K562 (cell line): ENCODE data around the gene PNPLA7. TPM values are rescaled to one million over a fixed set of nuclear protein-coding genes. Genes with fewer than 3 reads are reported as not detected.

ENCODE experiments used
- CBFA2T3 ChIP-seq: fragments of 450-650 bp; IDR thresholded peaks from 2 replicates; pipeline ENCODE4 v1.6.1; 2017
- CTBP1 ChIP-seq: fragments of 450-650 bp; IDR thresholded peaks from 2 replicates; pipeline ENCODE4 v1.6.1; 2016; ENCODE audit warnings: borderline replicate concordance
- EP300 ChIP-seq: IDR thresholded peaks from 2 replicates; pipeline ENCODE4 v1.6.1; 2012; ENCODE audit warnings: low read length, improper control_type of control experiment
- GABPB2 ChIP-seq: fragments of 250-450 bp; sonication (Bioruptor Pico); conservative IDR thresholded peaks from 2 replicates; pipeline ENCODE4 v1.5.1; 2021; ENCODE audit warnings: mild to moderate bottlenecking
- HBP1 ChIP-seq: fragments of 450-650 bp; formaldehyde crosslinking; IDR thresholded peaks from 2 replicates; pipeline ENCODE4 v1.4.0; 2022; ENCODE audit warnings: missing genetic modification characterization
- NFYB ChIP-seq: IDR thresholded peaks from 2 replicates; pipeline ENCODE4 v1.6.1; 2011; ENCODE audit warnings: mild to moderate bottlenecking, moderate library complexity; ENCODE audit not compliant: insufficient read length; ENCODE audit errors: extremely low read depth
- NUFIP1 ChIP-seq: fragments of 450-650 bp; IDR thresholded peaks from 2 replicates; pipeline ENCODE4 v1.6.1; 2018; ENCODE audit not compliant: partially characterized antibody
- POLR2AphosphoS2 ChIP-seq: IDR thresholded peaks from 2 replicates; pipeline ENCODE4 v1.6.1; 2012; ENCODE audit warnings: low read length, improper control_type of control experiment
- SOX6 ChIP-seq: fragments of 450-650 bp; IDR thresholded peaks from 2 replicates; pipeline ENCODE4 v1.6.1; 2014; ENCODE audit warnings: mild to moderate bottlenecking
- TAF1 ChIP-seq: IDR thresholded peaks from 2 replicates; pipeline ENCODE4 v1.6.1; 2011; ENCODE audit warnings: mild to moderate bottlenecking, low read length, moderate library complexity; ENCODE audit not compliant: insufficient read depth, control insufficient read depth, severe bottlenecking; ENCODE audit errors: extremely low read depth
- TAF7 ChIP-seq: fragments of 450-650 bp; IDR thresholded peaks from 2 replicates; pipeline ENCODE4 v1.6.1; 2016; ENCODE audit warnings: missing genetic modification characterization, missing compliant biosample characterization
- TSHZ1 ChIP-seq: fragments of 250-450 bp; sonication (Bioruptor Pico); IDR thresholded peaks from 2 replicates; pipeline ENCODE4 v1.4.0; 2020; ENCODE audit warnings: mild to moderate bottlenecking, moderate library complexity
- ZBED1 ChIP-seq: IDR thresholded peaks from 2 replicates; pipeline ENCODE4 v1.6.1; 2014
- ZBTB8A ChIP-seq: fragments of 450-650 bp; IDR thresholded peaks from 2 replicates; pipeline ENCODE4 v1.6.1; 2018; ENCODE audit warnings: mild to moderate bottlenecking, moderate library complexity; ENCODE audit not compliant: partially characterized antibody
- ZKSCAN1 ChIP-seq: fragments of 150-350 bp; IDR thresholded peaks from 2 replicates; pipeline ENCODE4 v1.6.1; 2016; ENCODE audit warnings: low read depth, low read length
- ZNF23 ChIP-seq: fragments of 250-450 bp; sonication (Bioruptor Pico); IDR thresholded peaks from 2 replicates; pipeline ENCODE4 v1.4.0; 2020; ENCODE audit warnings: mild to moderate bottlenecking
- ZNF280B ChIP-seq: fragments of 250-450 bp; sonication (Bioruptor Pico); IDR thresholded peaks from 2 replicates; pipeline ENCODE4 v1.5.1; 2021; ENCODE audit warnings: mild to moderate bottlenecking
- ZNF324 ChIP-seq: fragments of 250-450 bp; sonication (Bioruptor Pico); IDR thresholded peaks from 2 replicates; pipeline ENCODE4 v1.4.0; 2020; ENCODE audit warnings: mild to moderate bottlenecking
- polyA plus RNA-seq, 8 experiments: library from polyadenylated mRNA; depleted of rRNA in 4 of 8; stranded (reverse) in 5 of 8; unstranded in 3 of 8; fragments of >200 nt; fragmentation: Nextera tagmentation in 2 of 8; fragmentation: Illumina TruSeq in 1 of 8; extraction: Ambion mirVana in 2 of 8; extraction: Trizol in 1 of 8; gene quantifications; 2 replicates each; pipeline versions ENCODE4 v1.2.1 to v1.2.3, GENCODE V29; 2011 to 2014; ENCODE audit warnings: inconsistent platforms in 1 of 8, missing spikeins in 1 of 8
- total RNA-seq, 7 experiments: library from RNA; depleted of rRNA in 6 of 7; stranded (reverse); fragments of >200 nt in 6 of 7; fragmentation: Illumina TruSeq in 2 of 7; extraction: Trizol in 2 of 7; gene quantifications; 2 replicates each; pipeline versions ENCODE4 v1.2.1 to v1.2.3, GENCODE V29; 2011 to 2021; ENCODE audit warnings: low replicate concordance in 1 of 7
- TF ChIP-seq, protein P1 (sequence below), 2 experiments: IDR thresholded peaks; 2 replicates each; pipeline ENCODE4 v1.6.1; 2012; ENCODE audit warnings: improper control_type of control experiment in 2 of 2, low read depth in 2 of 2, low read length in 2 of 2, borderline replicate concordance in 1 of 2
- TF ChIP-seq, protein P2 (sequence below): fragments of 250-450 bp; sonication (Bioruptor Pico); IDR thresholded peaks from 2 replicates; pipeline ENCODE4 v1.9.0; 2021; ENCODE audit warnings: mild to moderate bottlenecking

PNPLA7 gene
- total and polyA plus RNA-seq, 9 of the 15 experiments (the other 6 are each of a cell fraction or from before 2014, with no cell fraction given) = 0.01 to 0.85 (median 0.19) TPM; not detected in 1

GRCh38 chr9:137494104-137494544 lies 56.1 kb downstream of the PNPLA7 start (continued):
- TF ChIP-seq CTBP1 = peak; percentile 20; the same call in 1 of the 2 replicates
- no peak for TF ChIP-seq TSHZ1 (CRISPR knock-in tag)
- no peak for TF ChIP-seq ZBED1
- no peak for TF ChIP-seq TAF7 (tag)
- TF ChIP-seq, protein P1, sequence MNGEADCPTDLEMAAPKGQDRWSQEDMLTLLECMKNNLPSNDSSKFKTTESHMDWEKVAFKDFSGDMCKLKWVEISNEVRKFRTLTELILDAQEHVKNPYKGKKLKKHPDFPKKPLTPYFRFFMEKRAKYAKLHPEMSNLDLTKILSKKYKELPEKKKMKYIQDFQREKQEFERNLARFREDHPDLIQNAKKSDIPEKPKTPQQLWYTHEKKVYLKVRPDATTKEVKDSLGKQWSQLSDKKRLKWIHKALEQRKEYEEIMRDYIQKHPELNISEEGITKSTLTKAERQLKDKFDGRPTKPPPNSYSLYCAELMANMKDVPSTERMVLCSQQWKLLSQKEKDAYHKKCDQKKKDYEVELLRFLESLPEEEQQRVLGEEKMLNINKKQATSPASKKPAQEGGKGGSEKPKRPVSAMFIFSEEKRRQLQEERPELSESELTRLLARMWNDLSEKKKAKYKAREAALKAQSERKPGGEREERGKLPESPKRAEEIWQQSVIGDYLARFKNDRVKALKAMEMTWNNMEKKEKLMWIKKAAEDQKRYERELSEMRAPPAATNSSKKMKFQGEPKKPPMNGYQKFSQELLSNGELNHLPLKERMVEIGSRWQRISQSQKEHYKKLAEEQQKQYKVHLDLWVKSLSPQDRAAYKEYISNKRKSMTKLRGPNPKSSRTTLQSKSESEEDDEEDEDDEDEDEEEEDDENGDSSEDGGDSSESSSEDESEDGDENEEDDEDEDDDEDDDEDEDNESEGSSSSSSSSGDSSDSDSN (IDR thresholded peaks at IDR 0.05; ENCODE audit: borderline replicate concordance in 1 of 2, low read depth in 2 of 2, low read length in 2 of 2) = peak in 1 of 2 experiments; percentile 77; a peak in 1 of 4 replicates
- no peak for TF ChIP-seq NUFIP1
- TF ChIP-seq POLR2AphosphoS2 = no peak
- no peak for TF ChIP-seq ZKSCAN1
- TF ChIP-seq CBFA2T3 = peak; percentile 43; the same call in 1 of the 2 replicates
- TF ChIP-seq EP300 = no peak
- no peak for TF ChIP-seq GABPB2
- TF ChIP-seq NFYB = no peak
- peak; percentile 39 for TF ChIP-seq TAF1
- no peak for TF ChIP-seq SOX6
- TF ChIP-seq ZNF324 = no peak
- no peak for TF ChIP-seq ZBTB8A
- TF ChIP-seq ZNF23 = no peak
- no peak for TF ChIP-seq HBP1 (CRISPR knock-in tag)
- no peak for TF ChIP-seq ZNF280B (CRISPR knock-in tag)
- TF ChIP-seq, protein P2, sequence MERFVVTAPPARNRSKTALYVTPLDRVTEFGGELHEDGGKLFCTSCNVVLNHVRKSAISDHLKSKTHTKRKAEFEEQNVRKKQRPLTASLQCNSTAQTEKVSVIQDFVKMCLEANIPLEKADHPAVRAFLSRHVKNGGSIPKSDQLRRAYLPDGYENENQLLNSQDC = no peak
